Mesenchymal stem cell (in vitro differentiated cells and primary cell): ENCODE data around the gene RGS7.

Experiments used
- DNase-seq: peaks from one replicate; pipeline ENCODE4 v3.0.0-alpha.2; 2013
- H2AFZ ChIP-seq: one replicate; pipeline ENCODE4 v1.6.1; 2013; ENCODE audit warnings: low read depth, mild to moderate bottlenecking, control low read depth, inconsistent platforms, low read length, moderate library complexity
- H2AK5ac ChIP-seq: 2 replicates; pipeline ENCODE4 v1.6.1; 2013; ENCODE audit warnings: low read length, moderate library complexity, mild to moderate bottlenecking, inconsistent platforms; ENCODE audit not compliant: severe bottlenecking
- H2BK120ac ChIP-seq: one replicate; pipeline ENCODE4 v1.6.1; 2013; ENCODE audit warnings: low read depth, mild to moderate bottlenecking, inconsistent platforms, low read length, moderate library complexity
- H2BK12ac ChIP-seq, 2 experiments: one replicate each; pipeline ENCODE4 v1.6.1; 2013; ENCODE audit warnings: inconsistent platforms in 2 of 2, low read length in 2 of 2, mild to moderate bottlenecking in 2 of 2, moderate library complexity in 2 of 2, control low read depth in 1 of 2
- H2BK15ac ChIP-seq: one replicate; pipeline ENCODE4 v1.6.1; 2013; ENCODE audit warnings: mild to moderate bottlenecking, low read depth, inconsistent platforms; ENCODE audit not compliant: poor library complexity, severe bottlenecking
- H2BK5ac ChIP-seq: 2 replicates; pipeline ENCODE4 v1.6.1; 2013; ENCODE audit warnings: low read depth, mild to moderate bottlenecking, low read length, control low read depth, inconsistent platforms; ENCODE audit not compliant: poor library complexity, severe bottlenecking
- H3K14ac ChIP-seq, 2 experiments: one replicate each; pipeline ENCODE4 v1.6.1; 2013; ENCODE audit warnings: inconsistent platforms in 2 of 2, low read length in 2 of 2, control low read depth in 1 of 2, mild to moderate bottlenecking in 1 of 2, moderate library complexity in 1 of 2
- H3K18ac ChIP-seq, 2 experiments: one replicate each; pipeline ENCODE4 v1.6.1; 2013; ENCODE audit warnings: inconsistent platforms in 2 of 2, low read length in 2 of 2, control low read depth in 1 of 2, low read depth in 1 of 2, mild to moderate bottlenecking in 1 of 2
- H3K23ac ChIP-seq, 2 experiments: one replicate each; pipeline ENCODE4 v1.6.1; 2013; ENCODE audit warnings: inconsistent platforms in 2 of 2, low read length in 2 of 2, mild to moderate bottlenecking in 2 of 2, moderate library complexity in 2 of 2, control low read depth in 1 of 2
- H3K27ac ChIP-seq: 2 replicates; pipeline ENCODE4 v1.5.1; 2013; ENCODE audit warnings: mild to moderate bottlenecking, moderate library complexity, low read length, control low read depth, inconsistent platforms; ENCODE audit not compliant: poor library complexity, severe bottlenecking
- H3K27me3 ChIP-seq, 2 experiments: 2 replicates each; pipeline versions ENCODE4 v1.6.1 to v1.7.0; 2013; ENCODE audit warnings: low read length in 2 of 2, mild to moderate bottlenecking in 2 of 2, moderate library complexity in 2 of 2, control low read depth in 1 of 2, inconsistent platforms in 1 of 2; ENCODE audit not compliant: control insufficient read depth in 1 of 2, insufficient read depth in 1 of 2
- H3K36me3 ChIP-seq, 2 experiments: 2 replicates each; pipeline versions ENCODE4 v1.6.1 to v1.7.0; 2013; ENCODE audit warnings: low read length in 2 of 2, control low read depth in 1 of 2, inconsistent platforms in 1 of 2, low read depth in 1 of 2, mild to moderate bottlenecking in 1 of 2; ENCODE audit not compliant: insufficient read depth in 2 of 2, control insufficient read depth in 1 of 2
- H3K4ac ChIP-seq, 2 experiments: one replicate each; pipeline ENCODE4 v1.6.1; 2013; ENCODE audit warnings: inconsistent platforms in 2 of 2, low read length in 2 of 2, mild to moderate bottlenecking in 2 of 2, moderate library complexity in 2 of 2, control low read depth in 1 of 2, low read depth in 1 of 2
- H3K4me1 ChIP-seq: 2 replicates; pipeline ENCODE4 v1.6.1; 2013; ENCODE audit warnings: low read depth, low read length, control low read depth; ENCODE audit not compliant: control insufficient read depth, insufficient read depth
- H3K4me2 ChIP-seq: 2 replicates; pipeline ENCODE4 v1.6.1; 2013; ENCODE audit warnings: low read length, mild to moderate bottlenecking, inconsistent platforms; ENCODE audit not compliant: poor library complexity, severe bottlenecking
- H3K4me3 ChIP-seq, 2 experiments: 2 replicates each; pipeline versions ENCODE4 v1.5.1 to v1.7.0; 2013; ENCODE audit warnings: low read length in 2 of 2, mild to moderate bottlenecking in 2 of 2, control low read depth in 1 of 2, low read depth in 1 of 2; ENCODE audit not compliant: insufficient read depth in 1 of 2
- H3K79me1 ChIP-seq: replicated peaks from 2 replicates; pipeline ENCODE4 v1.6.1; 2013; ENCODE audit warnings: mild to moderate bottlenecking, control low read depth, low read length, inconsistent platforms; ENCODE audit not compliant: poor library complexity, severe bottlenecking
- H3K9ac ChIP-seq: 2 replicates; pipeline ENCODE4 v1.7.0; 2013; ENCODE audit warnings: mild to moderate bottlenecking, low read length, moderate library complexity
- H3K9me3 ChIP-seq: 2 replicates; pipeline ENCODE4 v1.7.0; 2013; ENCODE audit warnings: mild to moderate bottlenecking, low read length; ENCODE audit not compliant: control insufficient read depth
- H4K8ac ChIP-seq: one replicate; pipeline ENCODE4 v1.6.1; 2013; ENCODE audit warnings: inconsistent platforms, mild to moderate bottlenecking, low read length, moderate library complexity
- H4K91ac ChIP-seq: one replicate; pipeline ENCODE4 v1.6.1; 2013; ENCODE audit warnings: mild to moderate bottlenecking, low read length, inconsistent platforms
- WGBS: methylation state at CpG from one replicate; pipeline ENCODE4 v1.1.7; 2013; ENCODE audit warnings: mixed read lengths; 5-methylcytosine and 5-hydroxymethylcytosine counted together

RGS7 gene

DNA sequence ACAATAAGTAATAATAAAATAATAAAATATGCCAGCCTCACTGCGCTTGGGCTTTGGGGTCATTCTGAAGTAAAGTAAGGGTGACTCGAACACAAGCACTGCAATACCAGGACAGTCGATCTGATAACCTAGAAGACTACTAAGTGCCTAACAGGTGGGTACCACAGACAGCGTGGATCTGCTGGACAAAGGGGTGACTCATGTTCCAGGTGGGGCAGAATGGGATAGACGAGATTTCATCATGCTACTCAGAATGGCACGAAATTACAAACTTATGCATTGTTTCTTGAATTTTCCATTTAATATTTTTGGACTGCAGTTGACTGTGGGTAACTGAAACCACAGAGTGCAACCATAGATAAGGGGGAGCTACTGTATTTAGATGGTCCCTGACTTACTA lies 523.9 kb downstream of the RGS7 start:
- no peak overlapping the region for H2AK5ac ChIP-seq
- H3K23ac ChIP-seq = no peak overlapping the region
- H3K9me3 ChIP-seq = no peaks in the 10 kb centered on the region
- no peak overlapping the region for H2AFZ ChIP-seq
- no peak overlapping the region for H2BK5ac ChIP-seq
- no peak overlapping the region for H2BK12ac ChIP-seq
- H3K36me3 ChIP-seq = no peaks in the 10 kb centered on the region
- H3K18ac ChIP-seq = no peak overlapping the region
- no peak overlapping the region for H3K4me3 ChIP-seq
- H4K91ac ChIP-seq = no peak overlapping the region
- H3K27ac ChIP-seq = no peak overlapping the region
- no peaks in the 10 kb centered on the region for H3K79me1 ChIP-seq
- H3K4me1 ChIP-seq = no peaks in the 10 kb centered on the region
- H3K27me3 ChIP-seq = no peaks in the 10 kb centered on the region
- no peak overlapping the region for H3K4me2 ChIP-seq
- no peak overlapping the region for H3K14ac ChIP-seq
- no peak overlapping the region for H2BK15ac ChIP-seq
- no peak for DNase-seq
- no peak overlapping the region for H3K4ac ChIP-seq
- no peak overlapping the region for H3K9ac ChIP-seq
- no peak overlapping the region for H2BK120ac ChIP-seq
- no peak overlapping the region for H4K8ac ChIP-seq
- WGBS = 93% methylated on average over 5 of the region's 6 CpGs

DNA sequence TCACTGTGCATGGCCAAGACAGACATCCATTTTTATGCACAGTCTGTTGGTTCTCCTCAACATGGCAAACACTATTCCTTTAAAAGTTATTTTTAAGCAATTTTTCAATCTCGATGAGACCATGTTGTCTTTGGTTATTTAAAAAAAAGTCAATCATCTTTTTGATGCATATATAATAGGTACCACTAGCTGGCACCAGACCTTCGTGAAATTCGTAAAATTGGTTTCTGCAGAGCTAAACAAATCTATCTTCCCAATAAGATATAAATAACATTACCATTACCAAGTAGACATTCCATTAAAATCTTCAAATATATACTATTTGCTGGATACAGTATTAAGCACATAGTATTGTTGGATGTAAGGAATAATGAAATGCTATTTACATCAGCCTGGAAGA lies 525.1 kb downstream of the RGS7 start:
- Histone ChIP-seq H3K27me3 (no peaks in the 10 kb centered on the region), H3K79me1 (no peaks in the 10 kb centered on the region), H3K18ac (no peak overlapping the region), H3K27ac (no peak overlapping the region), H3K14ac (no peak overlapping the region), H3K36me3 (no peaks in the 10 kb centered on the region), H3K4me3 (no peak overlapping the region), H3K23ac (no peak overlapping the region), H2BK120ac (no peak overlapping the region), H4K91ac (no peak overlapping the region), H2BK15ac (no peak overlapping the region), H3K4me2 (no peak overlapping the region), H3K4ac (no peak overlapping the region), H2AFZ (no peak overlapping the region), H3K4me1 (no peaks in the 10 kb centered on the region), H3K9me3 (no peaks in the 10 kb centered on the region), H2BK5ac (no peak overlapping the region), H4K8ac (no peak overlapping the region), H2BK12ac (no peak overlapping the region), H3K9ac (no peak overlapping the region), H2AK5ac (no peak overlapping the region)
- no peak for DNase-seq
- WGBS = no CpG with 5 or more reads among the region's 3 CpGs

GRCh38 chr1:240831191-240831631 lies 525.8 kb downstream of the RGS7 start:
- Histone ChIP-seq H3K79me1 (no peaks in the 10 kb centered on the region), H2BK120ac (no peak overlapping the region), H3K23ac (no peak overlapping the region), H3K14ac (no peak overlapping the region), H3K4ac (no peak overlapping the region), H4K8ac (no peak overlapping the region), H2BK5ac (no peak overlapping the region), H3K27ac (no peak overlapping the region), H2BK12ac (no peak overlapping the region), H3K4me3 (no peak overlapping the region), H2BK15ac (no peak overlapping the region), H3K9ac (peak overlapping the region; percentile 63), H4K91ac (no peak overlapping the region), H3K9me3 (no peaks in the 10 kb centered on the region), H2AFZ (no peak overlapping the region), H3K18ac (no peak overlapping the region), H3K27me3 (no peaks in the 10 kb centered on the region), H3K4me2 (no peak overlapping the region), H2AK5ac (no peak overlapping the region), H3K4me1 (no peaks in the 10 kb centered on the region), H3K36me3 (no peaks in the 10 kb centered on the region)
- WGBS = no CpG with 5 or more reads among the region's 3 CpGs
- peak; percentile 51 for DNase-seq

DNA sequence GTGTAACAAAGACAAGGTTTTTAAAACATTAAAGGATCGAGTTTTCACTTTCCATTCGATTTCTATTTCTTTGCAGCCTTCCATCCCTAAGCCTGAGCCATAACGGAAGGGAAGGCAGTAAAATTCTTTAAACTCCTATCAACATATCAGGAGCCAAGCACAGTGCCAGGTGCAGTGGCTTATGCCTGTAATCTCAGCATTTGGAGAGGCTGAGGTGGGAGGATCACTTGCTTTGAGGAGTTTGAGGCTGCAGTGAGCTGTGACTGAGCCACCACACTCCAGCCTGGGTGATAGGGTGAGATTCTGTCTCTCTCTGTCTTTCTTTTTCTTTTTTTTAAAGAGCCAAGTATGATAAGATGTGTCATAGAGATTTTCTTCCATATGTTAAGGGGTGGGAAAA lies 527.5 kb downstream of the RGS7 start:
- Histone ChIP-seq H3K14ac (no peak overlapping the region), H3K27me3 (no peaks in the 10 kb centered on the region), H3K9me3 (no peaks in the 10 kb centered on the region), H3K23ac (no peak overlapping the region), H4K91ac (no peak overlapping the region), H3K4me1 (no peaks in the 10 kb centered on the region), H3K27ac (no peak overlapping the region), H2BK5ac (no peak overlapping the region), H2BK15ac (no peak overlapping the region), H4K8ac (no peak overlapping the region), H3K4me3 (no peak overlapping the region), H3K9ac (no peak overlapping the region), H2AK5ac (no peak overlapping the region), H3K4ac (no peak overlapping the region), H2BK12ac (no peak overlapping the region), H2BK120ac (no peak overlapping the region), H2AFZ (no peak overlapping the region), H3K18ac (no peak overlapping the region), H3K79me1 (no peaks in the 10 kb centered on the region), H3K36me3 (no peaks in the 10 kb centered on the region), H3K4me2 (no peak overlapping the region)
- WGBS = 90% methylated on average over 3 of the region's 3 CpGs
- DNase-seq = no peak
